ENCODE data around the gene MYOT. TPM values are rescaled to one million over a fixed set of nuclear protein-coding genes. Genes with fewer than 3 reads are reported as not detected.

Gene MYOT
- total and polyA plus RNA-seq, 11 donors = 6.2 to 374 (median 27.7) TPM

GRCh38 chr5:137896560-137896959, 28.9 kb downstream of the MYOT start:
- Histone ChIP-seq H3K9me3 (no peaks in the 10 kb centered on the region), H3K27me3 (no peaks in the 10 kb centered on the region), H3K27ac (no peak overlapping the region), H3K4me1 (peaks cover 0 to 19% (median 1%) of the 10 kb centered on the region in 12 donors), H3K4me3 (no peak overlapping the region), H3K36me3 (no peaks in the 10 kb centered on the region)
- intact Hi-C loops (cut with DNase I) = no loop called here
- 89 to 96% (median 91%) methylated on average over 3 of the region's 3 CpGs for WGBS, 4 donors
- DNase-seq (no peak), ATAC-seq (no peak)
- TF ChIP-seq, protein P1, sequence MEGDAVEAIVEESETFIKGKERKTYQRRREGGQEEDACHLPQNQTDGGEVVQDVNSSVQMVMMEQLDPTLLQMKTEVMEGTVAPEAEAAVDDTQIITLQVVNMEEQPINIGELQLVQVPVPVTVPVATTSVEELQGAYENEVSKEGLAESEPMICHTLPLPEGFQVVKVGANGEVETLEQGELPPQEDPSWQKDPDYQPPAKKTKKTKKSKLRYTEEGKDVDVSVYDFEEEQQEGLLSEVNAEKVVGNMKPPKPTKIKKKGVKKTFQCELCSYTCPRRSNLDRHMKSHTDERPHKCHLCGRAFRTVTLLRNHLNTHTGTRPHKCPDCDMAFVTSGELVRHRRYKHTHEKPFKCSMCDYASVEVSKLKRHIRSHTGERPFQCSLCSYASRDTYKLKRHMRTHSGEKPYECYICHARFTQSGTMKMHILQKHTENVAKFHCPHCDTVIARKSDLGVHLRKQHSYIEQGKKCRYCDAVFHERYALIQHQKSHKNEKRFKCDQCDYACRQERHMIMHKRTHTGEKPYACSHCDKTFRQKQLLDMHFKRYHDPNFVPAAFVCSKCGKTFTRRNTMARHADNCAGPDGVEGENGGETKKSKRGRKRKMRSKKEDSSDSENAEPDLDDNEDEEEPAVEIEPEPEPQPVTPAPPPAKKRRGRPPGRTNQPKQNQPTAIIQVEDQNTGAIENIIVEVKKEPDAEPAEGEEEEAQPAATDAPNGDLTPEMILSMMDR (IDR thresholded peaks at IDR 0.05) = no peak
- TF ChIP-seq POLR2A (IDR thresholded peaks at IDR 0.05) = no peak

- peaks cover 0 to 13% (median 2%) of the 10 kb centered on the region in 12 donors for H3K4me1 ChIP-seq
- no peaks in the 10 kb centered on the region for H3K36me3 ChIP-seq
- H3K4me3 ChIP-seq = no peak overlapping the region
- intact Hi-C loops (cut with DNase I) = no loop called here
- no peak overlapping the region for H3K27ac ChIP-seq
- WGBS, 4 donors = 91 to 95% (median 93%) methylated on average over 3 of the region's 3 CpGs
- no peak for TF ChIP-seq POLR2A (IDR thresholded peaks at IDR 0.05)
- TF ChIP-seq, protein P1 (IDR thresholded peaks at IDR 0.05) = no peak
- no peaks in the 10 kb centered on the region for H3K27me3 ChIP-seq
- no peaks in the 10 kb centered on the region for H3K9me3 ChIP-seq
- DNase-seq = no peak
- no peak for ATAC-seq
Observed at GRCh38 chr5:137899493-137899892, 31.8 kb downstream of the MYOT start.

- DNase-seq (no peak), ATAC-seq (no peak)
- 64 to 71% (median 66%) methylated on average over 5 of the region's 5 CpGs for WGBS, 4 donors
- TF ChIP-seq, protein P1 (IDR thresholded peaks at IDR 0.05) = no peak
- TF ChIP-seq POLR2A (IDR thresholded peaks at IDR 0.05) = no peak
- intact Hi-C loops (cut with DNase I) = no loop called here
- Histone ChIP-seq H3K27me3 (no peaks in the 10 kb centered on the region), H3K27ac (peak overlapping the region in 1 of 12 donors; percentile 17), H3K4me3 (no peak overlapping the region), H3K9me3 (no peaks in the 10 kb centered on the region), H3K4me1 (peaks cover 0 to 13% (median 2%) of the 10 kb centered on the region in 12 donors), H3K36me3 (no peaks in the 10 kb centered on the region)
Observed at GRCh38 chr5:137901011-137901817, 33.6 kb downstream of the MYOT start.

DNA sequence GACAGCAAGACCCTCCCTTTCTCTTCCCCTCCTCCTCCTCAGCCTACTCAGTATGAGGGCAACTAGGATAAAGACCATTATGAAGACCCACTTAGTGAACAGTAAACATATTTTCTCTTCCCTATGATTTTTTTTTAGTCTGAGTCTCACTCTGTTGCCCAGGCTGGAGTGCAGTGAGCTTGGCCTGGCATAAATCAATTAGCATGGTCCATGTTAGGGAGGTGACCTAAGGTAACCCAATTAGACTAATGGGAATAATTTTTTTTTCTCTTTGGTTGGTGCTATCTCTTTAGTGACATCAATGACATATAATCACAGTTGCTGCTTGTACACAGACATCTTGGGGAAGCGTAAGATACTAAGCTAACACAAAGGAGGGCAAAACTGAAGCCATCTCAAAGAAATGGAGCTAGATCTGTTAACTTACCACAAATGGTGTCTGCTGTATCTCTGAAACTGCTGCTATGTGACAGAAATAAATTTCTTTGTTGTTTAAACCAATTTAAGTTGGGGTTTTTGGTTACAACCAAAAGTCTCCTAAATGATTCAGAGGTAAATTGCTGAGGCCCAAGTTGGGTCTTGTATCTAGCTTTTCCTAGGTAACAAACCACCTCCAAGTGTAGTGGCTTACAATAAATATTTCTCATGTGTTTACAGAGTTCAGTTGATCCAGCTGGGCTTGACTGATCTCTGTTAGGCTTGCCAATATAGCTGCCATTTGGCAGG, 34.9 kb downstream of the MYOT start:
- WGBS, 4 donors = 95 to 98% (median 96%) methylated on average over 1 of the region's 1 CpG
- no peaks in the 10 kb centered on the region for H3K9me3 ChIP-seq
- DNase-seq (no peak), ATAC-seq (no peak)
- H3K36me3 ChIP-seq = no peaks in the 10 kb centered on the region
- intact Hi-C loops (cut with DNase I) = no loop called here
- H3K27me3 ChIP-seq = no peaks in the 10 kb centered on the region
- no peak overlapping the region for H3K27ac ChIP-seq
- no peak overlapping the region for H3K4me3 ChIP-seq
- TF ChIP-seq, protein P1 (IDR thresholded peaks at IDR 0.05) = no peak
- TF ChIP-seq POLR2A (IDR thresholded peaks at IDR 0.05) = no peak
- H3K4me1 ChIP-seq = peaks cover 0 to 13% (median 2%) of the 10 kb centered on the region in 12 donors

Data from heart left ventricle (tissue), 16 donors.